GM19452 (cell line): ENCODE results near the gene RIMBP3B.
"Not testable (repeated sequence)": the region's sequence is repeated elsewhere in the genome, so short reads cannot be mapped to it uniquely, and the experiment has no call there.

Experiments
- ATAC-seq: cut with Tn5 transposase; IDR thresholded peaks from one replicate; pipeline ENCODE4 v1.9.1; 2021; ENCODE audit not compliant: unreplicated experiment

The RIMBP3B gene

GRCh38 chr22:21407792-21408191 is 24.2 kb downstream of the RIMBP3B start:
- ATAC-seq: not testable (repeated sequence)

DNA sequence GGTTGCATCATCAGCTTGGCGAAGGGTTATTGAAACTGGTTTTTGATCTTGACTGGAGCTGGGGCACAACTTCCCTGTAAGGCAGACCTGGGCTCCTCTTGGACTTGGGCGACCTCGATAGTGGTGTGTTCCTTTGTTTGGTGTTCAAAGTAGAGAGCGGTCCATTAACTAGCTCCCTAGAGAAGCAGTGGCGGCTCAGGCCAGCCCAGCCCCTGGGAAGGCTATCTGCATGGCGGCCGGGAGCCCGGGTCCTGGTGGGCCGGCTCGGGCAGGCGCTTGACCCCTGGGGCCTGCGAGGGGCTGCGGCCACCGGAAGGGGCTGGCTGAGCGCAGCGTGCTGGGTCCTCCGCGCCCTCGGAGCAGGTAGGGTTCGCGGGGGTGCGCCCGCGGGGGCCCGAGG is 32.8 kb downstream of the RIMBP3B start:
- ATAC-seq: not testable (repeated sequence)

DNA sequence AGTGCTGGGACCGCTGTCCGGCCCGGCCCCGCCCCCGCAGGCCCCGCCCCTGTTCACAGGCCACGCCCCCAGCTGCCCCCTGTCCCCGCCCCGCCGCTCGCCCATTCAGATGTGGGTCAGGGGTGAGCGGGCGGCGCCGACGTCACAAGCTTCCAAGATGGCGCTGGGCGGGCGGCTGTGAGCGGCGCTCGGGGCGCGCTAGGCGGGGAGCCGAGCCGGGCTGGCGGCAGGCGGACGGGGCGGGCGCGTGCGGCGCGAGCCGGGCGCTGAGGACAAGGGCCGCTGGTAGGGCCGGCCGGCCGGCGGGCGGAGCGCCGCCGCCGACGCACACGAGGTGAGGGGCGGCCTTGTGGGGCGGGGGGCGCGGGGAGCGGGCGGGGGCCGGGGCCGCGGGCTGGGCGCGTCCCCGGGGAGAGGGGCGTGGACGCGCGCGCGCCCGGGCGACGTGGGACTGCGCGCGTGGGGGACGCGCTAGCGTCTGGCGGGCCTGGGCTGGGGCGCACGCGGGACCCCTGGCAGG is 33.7 kb downstream of the RIMBP3B start, which contains the start of gene HIC2:
Gene HIC2 (plus strand): TSS at position 145 of the 520 bp plus-strand sequence. CDS start 25,461 bp downstream, outside the sequence.
- peak; percentile 63 for ATAC-seq

DNA sequence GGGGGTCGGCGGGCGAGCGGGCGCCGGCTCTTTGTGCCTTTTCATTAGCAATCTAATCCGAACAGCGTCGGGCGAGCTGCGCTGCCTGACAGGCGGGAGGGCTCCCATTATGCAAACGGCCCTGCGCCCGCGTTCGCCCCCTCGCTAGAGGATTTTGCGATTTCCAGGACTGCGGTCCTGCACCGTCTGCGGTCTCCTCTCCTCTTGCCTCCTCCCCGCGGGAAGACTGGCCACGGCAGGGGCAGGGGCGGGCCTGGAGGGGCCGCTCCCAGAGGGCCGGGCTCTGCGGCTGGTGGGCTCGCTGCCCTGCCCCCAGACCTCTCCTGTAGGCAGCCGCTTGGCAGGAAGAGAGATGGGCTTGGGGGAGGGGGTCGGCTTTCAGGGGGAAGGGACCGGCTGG is 34.3 kb downstream of the RIMBP3B start:
- peak; percentile 34 for ATAC-seq

- ATAC-seq: not testable (repeated sequence)
These were observed 35.6 kb downstream of the RIMBP3B start for GRCh38 chr22:21418974-21419638.

DNA sequence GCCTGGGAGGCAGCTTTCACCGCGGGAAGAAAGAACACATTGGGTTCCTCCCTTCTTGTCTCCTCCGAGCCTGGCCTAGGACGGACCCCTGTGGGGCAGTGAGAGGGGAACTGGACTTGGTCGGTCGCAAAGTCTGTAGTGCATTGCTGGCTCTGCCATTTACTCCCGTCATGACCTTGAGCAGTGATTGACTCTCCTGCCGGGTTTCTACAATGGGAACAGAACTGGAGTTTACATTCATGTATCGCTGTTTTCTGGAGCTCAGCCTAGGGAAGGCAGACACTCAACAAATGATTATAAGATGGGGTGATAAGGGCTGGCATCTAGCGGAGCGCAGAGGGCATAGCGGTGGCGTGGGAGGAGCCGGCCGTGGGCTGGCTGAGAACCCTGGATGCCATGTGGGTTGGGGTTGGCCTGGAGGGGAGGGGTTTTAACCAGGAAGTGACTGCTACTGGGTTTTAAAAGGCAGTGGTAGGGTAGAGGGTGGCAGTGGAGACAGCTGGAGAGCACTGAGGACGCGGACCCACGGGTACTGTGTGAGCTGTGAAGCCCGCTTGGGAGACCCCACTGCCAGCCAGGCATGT is 36.7 kb downstream of the RIMBP3B start:
- not testable (repeated sequence) for ATAC-seq

- not testable (repeated sequence) for ATAC-seq
These were observed 40.6 kb downstream of the RIMBP3B start for GRCh38 chr22:21424084-21424709.

GRCh38 chr22:21434378-21435233 is 51.1 kb downstream of the RIMBP3B start:
- ATAC-seq: not testable (repeated sequence)

DNA sequence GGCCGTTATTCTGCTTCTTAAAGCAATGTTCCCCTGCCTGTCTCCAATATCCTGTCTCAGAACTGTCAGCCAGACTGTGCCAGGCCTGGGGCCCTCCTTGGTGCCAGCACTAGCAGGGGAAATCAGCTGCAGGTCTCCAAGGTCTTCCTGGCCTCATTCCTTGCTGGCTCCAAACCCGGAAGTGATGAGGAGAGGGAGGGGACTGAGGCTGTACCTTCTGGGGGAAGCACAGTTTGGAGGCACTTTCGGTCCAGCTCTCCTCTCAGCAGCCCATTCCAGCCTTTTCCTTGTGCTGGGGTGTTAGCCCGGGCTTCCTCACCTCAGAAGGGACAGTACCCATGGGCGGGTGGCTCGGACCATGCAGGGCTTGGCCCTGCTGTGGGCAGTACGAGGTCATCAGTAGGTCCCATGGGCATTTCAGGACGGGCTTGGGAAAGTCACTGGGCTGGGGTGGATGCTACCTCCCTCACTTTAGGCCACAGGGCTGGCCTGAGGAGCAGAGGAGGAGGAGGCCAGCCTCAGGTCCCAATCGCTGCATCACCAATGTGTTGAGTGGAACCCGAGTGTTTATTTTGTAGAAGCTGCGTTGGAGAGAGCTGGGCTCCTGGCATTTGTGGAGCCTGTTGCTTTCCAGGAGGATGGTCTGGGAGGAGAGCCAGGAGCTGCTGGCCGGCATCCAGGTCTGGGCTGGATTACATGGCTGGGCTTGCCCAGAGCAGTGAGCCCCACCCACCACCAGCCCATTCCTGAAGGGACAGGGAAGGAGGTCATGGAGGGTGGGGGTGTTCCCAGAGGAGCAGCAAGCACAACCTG is 52.7 kb downstream of the RIMBP3B start:
- ATAC-seq: not testable (repeated sequence)

- not testable (repeated sequence) for ATAC-seq
These were observed 54.5 kb downstream of the RIMBP3B start for GRCh38 chr22:21438013-21438412.
